GM12878 (cell line): ENCODE data around the gene CTNNBIP1. TPM values are rescaled to one million over a fixed set of nuclear protein-coding genes. Genes with fewer than 3 reads are reported as not detected.

Experiments used
- ATAC-seq: fragments of 200-7000 bp; cut with Tn5 transposase; 3 replicates; pipeline ENCODE4 v1.9.1; 2020; ENCODE audit warnings: mild to moderate bottlenecking, moderate library complexity
- BruUV-seq: library from RNA; stranded (reverse); fragments of 400-500 nt; replicated peaks from 2 replicates; lab custom pipeline; 2021; lab: Mats Ljungman, UMichigan
- CTCF ChIA-PET: fragments of 300-600 bp; sonication (Branson Sonifier 250); formaldehyde crosslinking; extraction: SDS; loops from one replicate; lab custom pipeline; 2021; ENCODE audit warnings: inconsistent platforms; lab: Yijun Ruan, JAX
- POLR2A ChIA-PET: fragments of 350-600 bp; formaldehyde crosslinking; extraction: SDS; loops from one replicate; lab custom pipeline; 2021; ENCODE audit warnings: inconsistent platforms; lab: Charles Lee
- RAD21 ChIA-PET: fragments of 300-600 bp; sonication (Branson Sonifier 250); formaldehyde crosslinking; loops from one replicate; lab custom pipeline; 2023; ENCODE audit warnings: antibody characterized with exemption; ENCODE audit not compliant: unreplicated experiment; lab: Charles Lee
- SMC1A ChIA-PET: fragments of 300-600 bp; sonication (Branson Sonifier 250); formaldehyde crosslinking; loops from one replicate; lab custom pipeline; 2023; ENCODE audit not compliant: unreplicated experiment, uncharacterized antibody; lab: Charles Lee
- DNase-seq: peaks from one replicate; pipeline ENCODE4 v3.0.0-alpha.2; 2011; ENCODE audit warnings: low read depth, low spot score
- FAIRE-seq: peaks from 3 replicates; lab custom pipeline; 2011; peaks lifted over from hg19 to GRCh38; lab: Jason Lieb, UNC
- H2AFZ ChIP-seq: 2 replicates; pipeline ENCODE4 v1.6.0; 2011; ENCODE audit warnings: low read depth, low read length, control low read depth; ENCODE audit not compliant: control insufficient read depth
- H3K27ac ChIP-seq: 2 replicates; pipeline ENCODE4 v1.5.1; 2011; ENCODE audit warnings: control low read depth; ENCODE audit not compliant: control insufficient read depth, insufficient read depth
- H3K27me3 ChIP-seq, 2 experiments: replicated peaks in 1 of 2; 2 replicates each; pipeline versions ENCODE4 v1.6.0 to v1.6.1; 2011; ENCODE audit warnings: low read length in 1 of 2; ENCODE audit not compliant: control insufficient read depth in 2 of 2, insufficient read depth in 2 of 2
- H3K36me3 ChIP-seq, 2 experiments: 2 replicates each; pipeline ENCODE4 v1.5.1; 2011; ENCODE audit warnings: low read length in 1 of 2; ENCODE audit not compliant: control insufficient read depth in 2 of 2, insufficient read depth in 2 of 2
- H3K4me1 ChIP-seq: 2 replicates; pipeline ENCODE4 v1.6.1; 2011; ENCODE audit warnings: mild to moderate bottlenecking, low read length, moderate library complexity, mixed read lengths; ENCODE audit not compliant: control insufficient read depth, insufficient read depth
- H3K4me2 ChIP-seq: 2 replicates; pipeline ENCODE4 v1.6.0; 2011; ENCODE audit warnings: control low read depth; ENCODE audit not compliant: control insufficient read depth, insufficient read depth
- H3K4me3 ChIP-seq: fragments of 200-600 bp; sonication (generic); 2 replicates; pipeline ENCODE4 v1.5.1; 2016
- H3K79me2 ChIP-seq: 2 replicates; pipeline ENCODE4 v1.6.0; 2011; ENCODE audit warnings: low read length; ENCODE audit not compliant: control insufficient read depth, insufficient read depth
- H3K9ac ChIP-seq: 2 replicates; pipeline ENCODE4 v1.8.0; 2011; ENCODE audit warnings: low read length, control low read depth, mixed read lengths; ENCODE audit not compliant: control insufficient read depth, insufficient read depth
- H3K9me3 ChIP-seq: replicated peaks from 3 replicates; pipeline ENCODE4 v1.5.1; 2011; ENCODE audit warnings: mild to moderate bottlenecking, low read length; ENCODE audit not compliant: control insufficient read depth, insufficient read depth
- H4K20me1 ChIP-seq: 2 replicates; pipeline ENCODE4 v1.6.0; 2011; ENCODE audit not compliant: control insufficient read depth, insufficient read depth
- BACH1 ChIP-seq: fragments of 450-650 bp; IDR thresholded peaks from 2 replicates; pipeline ENCODE4 v1.6.1; 2017; ENCODE audit warnings: mild to moderate bottlenecking, borderline replicate concordance
- CHD2 ChIP-seq: IDR thresholded peaks from 2 replicates; pipeline ENCODE4 v1.6.1; 2011; ENCODE audit warnings: low read depth, low read length, improper control_type of control experiment, borderline replicate concordance
- CTCF ChIP-seq, 3 experiments: IDR thresholded peaks in 2 of 3; conservative IDR thresholded peaks in 1 of 3; 2 replicates each; pipeline ENCODE4 v1.5.1; 2011; ENCODE audit warnings: low read depth in 3 of 3, low read length in 3 of 3, mild to moderate bottlenecking in 3 of 3, control low read depth in 2 of 3, moderate library complexity in 2 of 3, inconsistent platforms in 1 of 3, mixed read lengths in 1 of 3; ENCODE audit not compliant: control insufficient read depth in 2 of 3, insufficient read depth in 1 of 3; ENCODE audit errors: extremely low read depth in 1 of 3
- FOXK2 ChIP-seq: fragments of 450-650 bp; IDR thresholded peaks from 2 replicates; pipeline ENCODE4 v1.6.1; 2017; ENCODE audit warnings: mild to moderate bottlenecking, moderate library complexity
- HCFC1 ChIP-seq: fragments of 150-350 bp; IDR thresholded peaks from 2 replicates; pipeline ENCODE4 v1.6.1; 2014; ENCODE audit warnings: low read length
- IKZF2 ChIP-seq, 2 experiments: fragments of 450-650 bp; IDR thresholded peaks; 2 replicates each; pipeline ENCODE4 v1.6.1; 2017; ENCODE audit warnings: mild to moderate bottlenecking in 2 of 2, moderate library complexity in 2 of 2
- IRF4 ChIP-seq: IDR thresholded peaks from 2 replicates; pipeline ENCODE4 v1.6.1; 2011; ENCODE audit warnings: low read depth, low read length
- MYB ChIP-seq: fragments of 150-350 bp; IDR thresholded peaks from 2 replicates; pipeline ENCODE4 v1.6.1; 2014; ENCODE audit warnings: mild to moderate bottlenecking, low read depth, low read length, borderline replicate concordance
- NBN ChIP-seq: fragments of 450-650 bp; IDR thresholded peaks from 2 replicates; pipeline ENCODE4 v1.6.1; 2016
- NR2F1 ChIP-seq: fragments of 450-650 bp; conservative IDR thresholded peaks from 2 replicates; pipeline ENCODE4 v1.6.1; 2017; ENCODE audit warnings: mild to moderate bottlenecking
- PKNOX1 ChIP-seq: fragments of 450-650 bp; IDR thresholded peaks from 2 replicates; pipeline ENCODE4 v1.6.1; 2016; ENCODE audit warnings: mild to moderate bottlenecking
- POLR2A ChIP-seq: IDR thresholded peaks from 2 replicates; pipeline ENCODE4 v1.6.1; 2011; ENCODE audit warnings: low read depth, mild to moderate bottlenecking, low read length
- POLR2AphosphoS2 ChIP-seq: IDR thresholded peaks from 2 replicates; pipeline ENCODE4 v1.6.1; 2011; ENCODE audit warnings: low read depth, mild to moderate bottlenecking, low read length, improper control_type of control experiment, moderate library complexity
- RAD21 ChIP-seq: IDR thresholded peaks from 2 replicates; pipeline ENCODE4 v1.6.1; 2011; ENCODE audit warnings: mild to moderate bottlenecking, low read depth, low read length, moderate library complexity; ENCODE audit not compliant: insufficient read depth
- SMAD1 ChIP-seq: fragments of 450-650 bp; IDR thresholded peaks from 2 replicates; pipeline ENCODE4 v1.6.1; 2018; ENCODE audit warnings: mild to moderate bottlenecking, low read depth; ENCODE audit not compliant: partially characterized antibody
- SMC3 ChIP-seq: IDR thresholded peaks from 2 replicates; pipeline ENCODE4 v1.6.1; 2011; ENCODE audit warnings: low read length, improper control_type of control experiment, borderline replicate concordance
- STAT1 ChIP-seq: fragments of 450-650 bp; conservative IDR thresholded peaks from 2 replicates; pipeline ENCODE4 v1.6.1; 2014; ENCODE audit warnings: antibody characterized with exemption, mild to moderate bottlenecking
- YY1 ChIP-seq: IDR thresholded peaks from 2 replicates; pipeline ENCODE4 v1.6.1; 2011; ENCODE audit warnings: low read depth, mild to moderate bottlenecking, low read length
- ZNF384 ChIP-seq: IDR thresholded peaks from 2 replicates; pipeline ENCODE4 v1.6.1; 2012; ENCODE audit warnings: low read depth, mild to moderate bottlenecking, low read length, improper control_type of control experiment, borderline replicate concordance
- ZNF622 ChIP-seq: fragments of 450-650 bp; IDR thresholded peaks from 2 replicates; pipeline ENCODE4 v1.6.1; 2017; ENCODE audit warnings: mild to moderate bottlenecking, inconsistent platforms
- WGBS: methylation state at CpG from one replicate; pipeline ENCODE4 v1.1.6; 2016; ENCODE audit warnings: low lambda C conversion rate; ENCODE audit not compliant: insufficient replicate concordance, insufficient coverage; ENCODE audit errors: missing lambda C conversion rate; 5-methylcytosine and 5-hydroxymethylcytosine counted together
- in situ Hi-C: fragments of 300-500 bp; cut with MboI; formaldehyde crosslinking; loops from 9 replicates; pipeline ENCODE4 v1.14.3; 2018; ENCODE audit warnings: mixed read lengths
- intact Hi-C: fragments of 100-400 bp; cut with micrococcal nuclease; formaldehyde crosslinking; loops from one replicate; pipeline ENCODE4 v1.14.2; 2022; ENCODE audit not compliant: unreplicated experiment
- polyA plus RNA-seq, 11 experiments: library from polyadenylated mRNA; depleted of rRNA in 4 of 11; unstranded in 6 of 11; stranded (reverse) in 5 of 11; fragments of >200 nt; fragmentation: Nextera tagmentation in 4 of 11; fragmentation: Illumina TruSeq in 1 of 11; extraction: Ambion mirVana in 4 of 11; extraction: Trizol in 1 of 11; gene quantifications; 1 replicate in 1 of 11; 2 replicates in 10 of 11; pipeline versions ENCODE4 v1.2.1 to v1.2.3, GENCODE V29; 2011 to 2016; ENCODE audit warnings: inconsistent platforms in 2 of 11, missing spikeins in 2 of 11, low read depth in 1 of 11
- total RNA-seq, 4 experiments: library from RNA; depleted of rRNA in 3 of 4; stranded (reverse); fragments of >200 nt in 3 of 4; fragmentation: Illumina TruSeq in 1 of 4; extraction: Trizol in 1 of 4; gene quantifications; 2 replicates each; pipeline versions ENCODE4 v1.2.1 to v1.2.3, GENCODE V29; 2013 to 2021
- TF ChIP-seq, protein P1 (sequence below): IDR thresholded peaks from 2 replicates; pipeline ENCODE4 v1.6.1; 2011; ENCODE audit warnings: low read depth, mild to moderate bottlenecking, low read length, moderate library complexity, borderline replicate concordance; ENCODE audit errors: extremely low read depth

Gene CTNNBIP1
- total and polyA plus RNA-seq, 10 of the 15 experiments (the other 5 are each of a cell fraction or from before 2014, with no cell fraction given) = 0.42 to 31.8 (median 10.8) TPM

DNA sequence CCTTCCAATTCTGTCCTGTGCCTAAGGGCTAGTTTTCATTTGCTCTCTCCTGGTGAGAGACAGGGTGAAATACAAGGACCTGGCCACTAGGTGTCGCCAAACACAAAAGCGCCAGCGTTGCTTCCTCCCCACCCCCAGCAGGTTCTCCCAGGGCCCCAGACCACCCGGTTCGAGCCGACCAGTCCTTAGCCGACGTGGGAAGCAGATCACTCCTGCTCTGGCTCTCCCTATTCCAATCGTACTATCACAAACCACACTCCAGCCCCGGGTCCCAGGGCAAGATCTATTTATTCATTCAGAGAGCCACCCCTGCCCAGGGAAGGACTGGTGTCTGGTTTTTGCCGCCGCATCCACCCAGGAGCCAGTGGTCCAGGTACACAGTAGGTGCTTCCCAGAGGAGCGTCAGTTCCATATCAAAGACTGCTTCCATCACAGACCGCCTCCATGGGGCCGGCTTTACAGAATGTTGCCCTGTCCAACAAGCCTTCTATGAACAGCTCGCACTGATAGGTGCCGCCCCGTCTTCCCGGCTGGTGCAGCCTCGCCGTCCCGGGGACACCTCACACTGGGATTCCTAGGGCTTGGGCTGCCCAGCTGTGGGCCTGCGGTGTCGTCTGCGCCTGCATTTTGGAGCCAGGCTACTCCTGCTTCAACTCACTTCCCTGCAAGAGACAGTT is 35.0 kb downstream of the CTNNBIP1 start:
- H3K36me3 ChIP-seq = no peaks in the 10 kb centered on the region
- H3K9ac ChIP-seq = no peak overlapping the region
- POLR2A ChIA-PET = interaction anchor here (0.5 to 0.6 kb wide), 2 partner anchors 64 to 561 kb away, joined by 5 to 6 read pairs; no protein-coding TSS in a partner anchor
- 0 out of 2 replicates have a peak, but pooled peaks cover 4% of the 10 kb centered on the region for H3K4me1 ChIP-seq
- peak overlapping the region; percentile 11 for H2AFZ ChIP-seq
- in situ Hi-C loops (loop anchor here (5.0 kb wide), 2 partner anchors 147 to 547 kb away; no protein-coding TSS in a partner anchor), intact Hi-C loops (loop anchor here (1.0 to 5.0 kb wide), 4 partner anchors 67 to 617 kb away; partner anchors contain the start of gene UBE4B)
- no peak overlapping the region for H3K4me3 ChIP-seq
- DNase-seq = peak; percentile 20
- no peak overlapping the region for H3K27ac ChIP-seq
- no peaks in the 10 kb centered on the region for H4K20me1 ChIP-seq
- no peaks in the 10 kb centered on the region for H3K9me3 ChIP-seq
- SMC1A ChIA-PET = interaction anchor here (0.6 to 16.6 kb wide), 9 partner anchors 18 to 554 kb away, joined by 3 to 428 read pairs (median 4); partner anchors contain the start of genes LZIC and NMNAT1
- RAD21 ChIA-PET = interaction anchor here (1.0 to 2.1 kb wide), 4 partner anchors 36 to 91 kb away, joined by 3 to 5 read pairs (median 4); no protein-coding TSS in a partner anchor
- peak; percentile 97 for ATAC-seq
- no TSS peak for BruUV-seq
- CTCF ChIA-PET = interaction anchor here (0.7 to 19.1 kb wide), 25 partner anchors 8 to 554 kb away, joined by 3 to 562 read pairs (median 4); partner anchors contain the start of genes CTNNBIP1, LZIC, NMNAT1 and PGD
- peak; percentile 95 for FAIRE-seq
- no peaks in the 10 kb centered on the region for H3K27me3 ChIP-seq
- WGBS = 46% methylated on average over 25 of the region's 25 CpGs
- H3K4me2 ChIP-seq = peak overlapping the region; percentile 31; the same call in 1 of the 2 replicates
- no peak for TF ChIP-seq POLR2AphosphoS2
- no peak for TF ChIP-seq STAT1
- TF ChIP-seq NBN = 0 out of 2 replicates have a peak, but pooled peaks have one; percentile 25
- TF ChIP-seq PKNOX1 = 0 out of 2 replicates have a peak, but pooled peaks have one; percentile 9
- no peak for TF ChIP-seq SMAD1
- peak; percentile 80 for TF ChIP-seq CHD2
- TF ChIP-seq, protein P1, sequence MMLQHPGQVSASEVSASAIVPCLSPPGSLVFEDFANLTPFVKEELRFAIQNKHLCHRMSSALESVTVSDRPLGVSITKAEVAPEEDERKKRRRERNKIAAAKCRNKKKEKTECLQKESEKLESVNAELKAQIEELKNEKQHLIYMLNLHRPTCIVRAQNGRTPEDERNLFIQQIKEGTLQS = no peak
- no peak for TF ChIP-seq ZNF622
- TF ChIP-seq ZNF384 = no peak
- TF ChIP-seq POLR2A = no peak
- TF ChIP-seq YY1 = peak; percentile 84
- TF ChIP-seq IRF4 = peak; percentile 46; the same call in 1 of the 2 replicates
- TF ChIP-seq RAD21 = peak; percentile 95
- 0 out of 2 replicates have a peak, but pooled peaks have one; percentile 29 for TF ChIP-seq HCFC1
- TF ChIP-seq FOXK2 = no peak
- 0 out of 2 replicates have a peak, but pooled peaks have one; percentile 10 for TF ChIP-seq MYB
- TF ChIP-seq IKZF2 (IDR thresholded peaks at IDR 0.05) = no peak
- peak; percentile 92 to 98 (median 94); a peak in 5 of 6 replicates for TF ChIP-seq CTCF (IDR thresholded peaks at IDR 0.05 in 2 of 3, conservative IDR thresholded peaks at IDR 0.05 in 1 of 3; ENCODE audit: control insufficient read depth in 2 of 3, extremely low read depth in 1 of 3, insufficient read depth in 1 of 3, low read depth in 3 of 3, low read length in 3 of 3)
- peak; percentile 96 for TF ChIP-seq SMC3
- TF ChIP-seq BACH1 = no peak
- 0 out of 2 replicates have a peak, but pooled peaks have one; percentile 15 for TF ChIP-seq NR2F1
- no peaks in the 10 kb centered on the region for H3K79me2 ChIP-seq
